B cell (primary cell): ENCODE measurements around the gene KATNA1. TPM values are rescaled to one million over a fixed set of nuclear protein-coding genes. Genes with fewer than 3 reads are reported as not detected.

ENCODE experiments used
- ATAC-seq: fragments of 200-7000 bp; cut with Tn5 transposase; one replicate; pipeline ENCODE4 v1.10.0; 2021; ENCODE audit warnings: low read depth, mild to moderate bottlenecking, moderate number of reproducible peaks, moderate library complexity
- CTCF ChIA-PET: fragments of 350-600 bp; sonication (Branson Sonifier 250); formaldehyde crosslinking; loops from one replicate; lab custom pipeline; 2021; ENCODE audit warnings: antibody characterized with exemption, inconsistent platforms; lab: Charles Lee
- POLR2A ChIA-PET: fragments of 350-600 bp; sonication (Branson Sonifier 250); formaldehyde crosslinking; loops from one replicate; lab custom pipeline; 2021; ENCODE audit warnings: antibody characterized with exemption; lab: Charles Lee
- DNase-seq: peaks from one replicate; pipeline ENCODE4 v3.0.0; 2013
- H2AFZ ChIP-seq: 2 replicates; pipeline ENCODE4 v1.6.1; 2012; ENCODE audit warnings: mild to moderate bottlenecking, low read depth, low read length; ENCODE audit not compliant: insufficient read depth, poor library complexity, severe bottlenecking
- H3K27ac ChIP-seq, 2 donors: 1 replicate in 1 of 2; 2 replicates in 1 of 2; pipeline ENCODE4 v1.5.1; 2012 to 2013; ENCODE audit warnings: low read length in 2 of 2, mild to moderate bottlenecking in 2 of 2, moderate library complexity in 1 of 2
- H3K27me3 ChIP-seq, 4 experiments: fragments of 200-600 bp in 1 of 4; sonication (generic) in 1 of 4; replicated peaks in 1 of 4; 1 replicate in 2 of 4; 2 replicates in 2 of 4; pipeline versions ENCODE4 v1.6.1 to v1.7.0; 2013 to 2016; ENCODE audit warnings: low read length in 3 of 4, mild to moderate bottlenecking in 2 of 4, mixed read lengths in 1 of 4, moderate library complexity in 1 of 4; ENCODE audit not compliant: insufficient read depth in 4 of 4, control insufficient read depth in 3 of 4; ENCODE audit errors: control extremely low read depth in 1 of 4
- H3K36me3 ChIP-seq, 2 experiments: replicated peaks in 1 of 2; 1 replicate in 1 of 2; 2 replicates in 1 of 2; pipeline versions ENCODE4 v1.6.1 to v1.7.1; 2013; ENCODE audit warnings: low read length in 1 of 2; ENCODE audit not compliant: insufficient read depth in 2 of 2, control insufficient read depth in 1 of 2; ENCODE audit errors: control extremely low read depth in 1 of 2, extremely low read depth in 1 of 2
- H3K4me1 ChIP-seq, 2 donors: fragments of 200-600 bp in 1 of 2; sonication (generic) in 1 of 2; 1 replicate in 1 of 2; 2 replicates in 1 of 2; pipeline versions ENCODE4 v1.5.1 to v1.6.1; 2013 to 2017; ENCODE audit warnings: low read length in 2 of 2; ENCODE audit not compliant: control insufficient read depth in 2 of 2, insufficient read depth in 2 of 2
- H3K4me2 ChIP-seq: replicated peaks from 2 replicates; pipeline ENCODE3; 2012; ENCODE audit warnings: mild to moderate bottlenecking, low read depth, low read length; ENCODE audit not compliant: poor library complexity, severe bottlenecking
- H3K4me3 ChIP-seq, 5 experiments: fragments of 200-600 bp in 1 of 5; sonication (generic) in 1 of 5; 1 replicate in 3 of 5; 2 replicates in 2 of 5; pipeline versions ENCODE4 v1.5.1 to v1.7.0; 2011 to 2016; ENCODE audit warnings: low read length in 4 of 5, mild to moderate bottlenecking in 4 of 5, low read depth in 2 of 5, control low read depth in 1 of 5, moderate library complexity in 1 of 5; ENCODE audit not compliant: insufficient read depth in 1 of 5; ENCODE audit errors: control extremely low read depth in 1 of 5, extremely low read depth in 1 of 5
- H3K79me2 ChIP-seq: fragments of 200-600 bp; sonication (generic); one replicate; pipeline ENCODE4 v1.6.0; 2016; ENCODE audit warnings: low read length; ENCODE audit not compliant: control insufficient read depth, insufficient read depth
- H3K9ac ChIP-seq: fragments of 200-600 bp; sonication (generic); 2 replicates; pipeline ENCODE4 v1.6.1; 2017; ENCODE audit warnings: mild to moderate bottlenecking, low read length, moderate library complexity
- H3K9me3 ChIP-seq, 3 donors: one replicate each; pipeline versions ENCODE4 v1.6.1 to v1.7.1; 2013; ENCODE audit warnings: low read length in 2 of 3; ENCODE audit not compliant: control insufficient read depth in 2 of 3, insufficient read depth in 1 of 3; ENCODE audit errors: control extremely low read depth in 1 of 3
- H4K20me1 ChIP-seq: 2 replicates; pipeline ENCODE4 v1.6.0; 2012; ENCODE audit warnings: mild to moderate bottlenecking, low read length; ENCODE audit not compliant: insufficient read depth, control insufficient read depth, poor library complexity, severe bottlenecking
- H3K27ac Mint-ChIP-seq: one replicate; pipeline ENCODE4 v1.8.0; 2021; ENCODE audit warnings: mixed read lengths
- H3K27me3 Mint-ChIP-seq: one replicate; pipeline ENCODE4 v1.8.0; 2021; ENCODE audit warnings: mixed read lengths
- H3K4me1 Mint-ChIP-seq: one replicate; pipeline ENCODE4 v1.8.0; 2021; ENCODE audit warnings: mixed read lengths
- H3K4me3 Mint-ChIP-seq: one replicate; pipeline ENCODE4 v1.8.0; 2021; ENCODE audit warnings: mixed read lengths
- H3K9me3 Mint-ChIP-seq: one replicate; pipeline ENCODE4 v1.8.0; 2022; ENCODE audit warnings: mixed read lengths; ENCODE audit not compliant: insufficient read depth
- CTCF ChIP-seq: fragments of 200-600 bp; IDR thresholded peaks from one replicate; pipeline ENCODE4 v1.8.0; 2022; ENCODE audit warnings: antibody characterized with exemption, mild to moderate bottlenecking
- EZH2 ChIP-seq: IDR thresholded peaks from 2 replicates; pipeline ENCODE4 v1.6.1; 2012; ENCODE audit warnings: borderline replicate concordance, low read depth, mild to moderate bottlenecking, moderate library complexity, low read length; ENCODE audit not compliant: insufficient read depth, poor library complexity, severe bottlenecking
- WGBS: methylation state at CpG from one replicate; pipeline ENCODE4 v1.1.5; 2013; ENCODE audit warnings: missing lambda C conversion rate; ENCODE audit not compliant: insufficient coverage; 5-methylcytosine and 5-hydroxymethylcytosine counted together
- intact Hi-C: fragments of 100-400 bp; cut with micrococcal nuclease; formaldehyde crosslinking; loops from one replicate; pipeline ENCODE4 v1.10.0; 2022
- polyA plus RNA-seq: library from polyadenylated mRNA; depleted of rRNA; stranded (reverse); fragments of >200 nt; gene quantifications from 2 replicates; pipeline ENCODE4 v1.2.3, GENCODE V29; 2012
- total RNA-seq, 2 donors: library from RNA; stranded (reverse); fragments of 120-200 nt in 1 of 2; gene quantifications; 1 replicate in 1 of 2; 2 replicates in 1 of 2; pipeline versions ENCODE4 v1.2.3 to v1.2.4, GENCODE V29; 2013 to 2022

KATNA1 gene
- total and polyA plus RNA-seq, 2 donors (not counting 1 experiment from before 2014, with no cell fraction given): 10.6 to 19.8 TPM

DNA sequence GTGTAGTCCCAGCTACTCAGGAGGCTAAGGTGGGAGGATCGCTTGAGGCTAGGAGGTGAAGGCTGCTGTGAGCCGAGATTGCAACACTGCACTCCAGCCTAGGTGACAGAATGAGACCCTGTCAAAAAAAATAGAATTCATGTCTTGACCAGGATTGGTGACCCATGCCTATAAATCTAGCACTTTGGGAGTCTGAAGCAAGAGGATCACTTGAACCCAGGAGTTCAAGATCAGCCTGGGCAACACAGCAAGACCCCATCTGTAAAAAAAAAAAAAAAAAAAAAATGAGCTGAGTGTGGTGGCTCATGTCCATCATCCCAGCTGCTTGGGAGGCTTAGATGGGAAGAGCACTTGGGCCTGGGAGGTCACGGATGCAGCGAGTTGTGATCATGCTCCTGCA, 48.0 kb downstream of the KATNA1 start:
- Mint-ChIP-seq H3K4me1 (no peaks in the 10 kb centered on the region), H3K4me3 (no peak overlapping the region), H3K9me3 (no peaks in the 10 kb centered on the region), H3K27me3 (no peaks in the 10 kb centered on the region), H3K27ac (no peak overlapping the region)
- no peaks in the 10 kb centered on the region for H3K4me1 ChIP-seq
- no peak overlapping the region for H3K27ac ChIP-seq
- no peak for DNase-seq
- TF ChIP-seq CTCF (no peak), EZH2 (no peak)
- ChIA-PET CTCF (no interaction called here), POLR2A (no interaction called here)
- peaks cover 12 to 38% of the 10 kb centered on the region in 2 experiments for H3K36me3 ChIP-seq
- no peak for ATAC-seq
- H3K4me2 ChIP-seq: no peak overlapping the region
- H3K9me3 ChIP-seq: no peaks in the 10 kb centered on the region
- no peaks in the 10 kb centered on the region for H3K27me3 ChIP-seq
- WGBS: 95% methylated on average over 4 of the region's 4 CpGs
- no peaks in the 10 kb centered on the region for H4K20me1 ChIP-seq
- no peak overlapping the region for H3K9ac ChIP-seq
- no peak overlapping the region for H2AFZ ChIP-seq
- H3K4me3 ChIP-seq: no peak overlapping the region
- no peaks in the 10 kb centered on the region for H3K79me2 ChIP-seq
- intact Hi-C loops: no loop called here

- no peak overlapping the region for H3K27ac ChIP-seq
- ATAC-seq (no peak), DNase-seq (no peak)
- no peaks in the 10 kb centered on the region for H3K4me1 ChIP-seq
- no peak overlapping the region for H3K9ac ChIP-seq
- peaks cover 6 to 44% of the 10 kb centered on the region in 2 experiments for H3K36me3 ChIP-seq
- ChIA-PET CTCF (no interaction called here), POLR2A (interaction anchor here (0.7 kb wide), 1 partner anchor 23 kb away, joined by 3 read pairs; no protein-coding TSS in a partner anchor)
- Mint-ChIP-seq H3K4me1 (no peaks in the 10 kb centered on the region), H3K27ac (no peak overlapping the region), H3K9me3 (no peaks in the 10 kb centered on the region), H3K27me3 (no peaks in the 10 kb centered on the region), H3K4me3 (no peak overlapping the region)
- no peaks in the 10 kb centered on the region for H4K20me1 ChIP-seq
- H3K4me3 ChIP-seq: no peak overlapping the region
- no peak overlapping the region for H2AFZ ChIP-seq
- intact Hi-C loops: no loop called here
- no peaks in the 10 kb centered on the region for H3K79me2 ChIP-seq
- TF ChIP-seq EZH2: no peak
- WGBS: 80% methylated on average over 1 of the region's 1 CpG
- H3K9me3 ChIP-seq: no peaks in the 10 kb centered on the region
- no peak overlapping the region for H3K4me2 ChIP-seq
- no peaks in the 10 kb centered on the region for H3K27me3 ChIP-seq
Measured at GRCh38 chr6:149593408-149593807, 55.1 kb downstream of the KATNA1 start.
